ENCODE results near the gene S100A2. TPM values are rescaled to one million over a fixed set of nuclear protein-coding genes. Genes with fewer than 3 reads are reported as not detected.

Gene S100A2
- total RNA-seq, 1 donor from 2014 or later: 0.51 TPM

DNA sequence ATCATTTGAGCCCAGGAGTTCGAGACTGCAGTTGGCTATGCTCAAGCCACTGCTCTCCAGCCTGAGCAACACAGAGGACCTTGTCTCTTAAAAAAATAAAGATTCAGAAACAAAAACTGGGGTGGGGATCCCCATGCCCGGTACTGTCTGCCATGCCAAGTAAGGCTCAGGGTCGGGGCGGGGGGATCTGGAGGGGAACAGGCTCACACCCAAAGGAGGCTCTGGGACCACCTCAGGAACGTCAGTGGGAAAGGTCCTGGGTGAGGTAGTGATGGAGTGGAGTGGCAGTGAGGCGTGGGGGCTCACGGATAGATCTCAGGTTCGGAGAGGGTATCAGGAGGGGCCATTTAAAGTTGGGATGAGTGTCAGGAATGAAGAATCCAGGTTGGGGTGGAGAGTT is 19.3 kb downstream of the S100A2 start:
- Mint-ChIP-seq H3K27me3 (ENCODE audit: low read depth) (no peaks in the 10 kb centered on the region), H3K36me3 (no peaks in the 10 kb centered on the region), H3K4me1 (peaks cover 85% of the 10 kb centered on the region), H3K4me3 (no peak overlapping the region), H3K27ac (peak overlapping the region; percentile 99), H3K9me3 (no peaks in the 10 kb centered on the region)
- TF ChIP-seq, protein P1, sequence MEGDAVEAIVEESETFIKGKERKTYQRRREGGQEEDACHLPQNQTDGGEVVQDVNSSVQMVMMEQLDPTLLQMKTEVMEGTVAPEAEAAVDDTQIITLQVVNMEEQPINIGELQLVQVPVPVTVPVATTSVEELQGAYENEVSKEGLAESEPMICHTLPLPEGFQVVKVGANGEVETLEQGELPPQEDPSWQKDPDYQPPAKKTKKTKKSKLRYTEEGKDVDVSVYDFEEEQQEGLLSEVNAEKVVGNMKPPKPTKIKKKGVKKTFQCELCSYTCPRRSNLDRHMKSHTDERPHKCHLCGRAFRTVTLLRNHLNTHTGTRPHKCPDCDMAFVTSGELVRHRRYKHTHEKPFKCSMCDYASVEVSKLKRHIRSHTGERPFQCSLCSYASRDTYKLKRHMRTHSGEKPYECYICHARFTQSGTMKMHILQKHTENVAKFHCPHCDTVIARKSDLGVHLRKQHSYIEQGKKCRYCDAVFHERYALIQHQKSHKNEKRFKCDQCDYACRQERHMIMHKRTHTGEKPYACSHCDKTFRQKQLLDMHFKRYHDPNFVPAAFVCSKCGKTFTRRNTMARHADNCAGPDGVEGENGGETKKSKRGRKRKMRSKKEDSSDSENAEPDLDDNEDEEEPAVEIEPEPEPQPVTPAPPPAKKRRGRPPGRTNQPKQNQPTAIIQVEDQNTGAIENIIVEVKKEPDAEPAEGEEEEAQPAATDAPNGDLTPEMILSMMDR (IDR thresholded peaks at IDR 0.05; ENCODE audit: unreplicated experiment): no peak
- DNase-seq (ENCODE audit: low spot score in 2 of 2, unreplicated experiment in 2 of 2): no peak

DNA sequence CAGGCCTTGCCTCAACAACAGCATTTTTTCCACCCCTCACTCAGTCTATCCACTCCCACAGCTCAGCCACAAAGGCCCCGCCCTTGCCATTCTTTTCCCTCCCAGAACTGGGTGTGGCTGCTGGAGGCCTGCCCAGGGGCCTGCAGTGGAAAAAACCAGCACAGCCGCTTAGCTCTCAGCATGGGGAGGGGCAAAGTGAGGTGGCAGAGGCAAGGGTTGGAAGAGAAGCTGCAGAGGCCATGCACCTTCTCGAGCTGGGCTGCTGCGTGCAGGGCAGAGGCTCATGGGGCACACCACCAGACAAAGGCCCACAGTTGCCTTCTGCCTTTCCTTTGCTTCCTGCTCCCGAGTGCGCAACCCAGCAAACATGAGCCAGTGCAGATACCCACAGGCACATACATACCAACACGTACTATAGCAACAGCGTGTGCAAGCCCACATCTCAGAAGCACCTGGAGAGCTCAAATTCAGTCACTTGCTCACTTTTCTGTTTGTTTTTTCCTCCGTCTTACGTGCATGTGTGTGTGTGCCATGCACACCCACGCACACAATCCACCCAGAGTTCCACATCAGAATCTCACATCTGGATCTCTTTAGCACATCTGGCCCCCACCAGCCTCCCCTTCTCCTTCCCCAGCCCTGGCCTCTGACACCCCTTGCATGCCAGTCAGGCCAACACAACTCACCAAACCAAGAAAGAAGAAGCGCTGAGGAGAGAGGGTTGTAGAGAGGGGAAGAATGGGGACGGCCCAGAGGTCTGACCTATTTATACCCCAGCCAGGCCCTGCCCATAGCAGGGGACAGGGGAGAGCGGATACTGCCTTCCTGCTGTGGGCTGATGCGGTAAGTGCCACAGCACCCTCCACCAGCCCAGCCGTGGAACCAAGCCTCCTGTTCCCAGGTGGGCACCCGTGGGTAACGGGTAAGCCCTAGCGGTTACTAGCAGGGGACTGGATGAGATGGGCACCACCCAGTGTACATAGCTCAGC is 20.3 kb downstream of the S100A2 start, which contains the start of gene S100A4:
TSS of gene S100A4 (minus strand) at position 740 of the 989 bp plus-strand sequence. CDS start 1,012 bp downstream, outside the sequence.
- H3K9me3 Mint-ChIP-seq: no peaks in the 10 kb centered on the region
- TF ChIP-seq, protein P1 (IDR thresholded peaks at IDR 0.05; ENCODE audit: unreplicated experiment): no peak
- H3K36me3 Mint-ChIP-seq: no peaks in the 10 kb centered on the region
- H3K4me3 Mint-ChIP-seq: peak within 1 kb of the TSS; percentile 58
- H3K4me1 Mint-ChIP-seq: peaks cover 79% of the 10 kb centered on the region
- DNase-seq (ENCODE audit: low spot score in 2 of 2, unreplicated experiment in 2 of 2): peak; percentile 85 to 94
- no peaks in the 10 kb centered on the region for H3K27me3 Mint-ChIP-seq (ENCODE audit: low read depth)
- H3K27ac Mint-ChIP-seq: peak within 1 kb of the TSS; percentile 99

DNA sequence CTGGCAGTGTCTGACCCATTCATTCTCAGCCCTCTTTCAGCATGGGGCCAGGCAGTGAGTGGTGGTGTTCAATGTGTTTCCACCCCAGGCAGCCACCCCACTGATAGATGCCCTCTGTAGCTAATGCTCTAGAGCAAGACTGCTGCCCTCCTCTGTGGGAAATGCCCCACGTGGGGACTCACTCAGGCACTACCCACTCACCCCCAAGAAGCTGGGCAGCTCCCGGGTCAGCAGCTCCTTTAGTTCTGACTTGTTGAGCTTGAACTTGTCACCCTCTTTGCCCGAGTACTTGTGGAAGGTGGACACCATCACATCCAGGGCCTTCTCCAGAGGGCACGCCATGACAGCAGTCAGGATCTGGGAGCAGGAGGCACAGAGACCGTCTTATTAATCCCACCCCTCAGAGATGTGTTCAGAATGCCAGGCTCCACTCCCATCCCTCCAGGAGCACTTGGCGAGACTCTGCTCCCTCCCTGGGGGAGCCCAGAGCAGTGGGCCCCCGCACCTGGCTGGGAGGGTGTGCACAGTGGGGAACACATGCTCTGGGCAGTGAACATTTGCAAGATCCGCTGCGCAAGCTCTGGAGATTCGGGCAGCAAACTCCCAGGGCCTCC is 21.1 kb downstream of the S100A2 start:
- TF ChIP-seq, protein P1 (IDR thresholded peaks at IDR 0.05; ENCODE audit: unreplicated experiment): no peak
- Mint-ChIP-seq H3K36me3 (no peaks in the 10 kb centered on the region), H3K4me3 (peak overlapping the region; percentile 58), H3K27ac (peak overlapping the region; percentile 99), H3K27me3 (ENCODE audit: low read depth) (no peaks in the 10 kb centered on the region), H3K9me3 (no peaks in the 10 kb centered on the region), H3K4me1 (peaks cover 72% of the 10 kb centered on the region)
- no peak for DNase-seq (ENCODE audit: low spot score in 2 of 2, unreplicated experiment in 2 of 2)

DNA sequence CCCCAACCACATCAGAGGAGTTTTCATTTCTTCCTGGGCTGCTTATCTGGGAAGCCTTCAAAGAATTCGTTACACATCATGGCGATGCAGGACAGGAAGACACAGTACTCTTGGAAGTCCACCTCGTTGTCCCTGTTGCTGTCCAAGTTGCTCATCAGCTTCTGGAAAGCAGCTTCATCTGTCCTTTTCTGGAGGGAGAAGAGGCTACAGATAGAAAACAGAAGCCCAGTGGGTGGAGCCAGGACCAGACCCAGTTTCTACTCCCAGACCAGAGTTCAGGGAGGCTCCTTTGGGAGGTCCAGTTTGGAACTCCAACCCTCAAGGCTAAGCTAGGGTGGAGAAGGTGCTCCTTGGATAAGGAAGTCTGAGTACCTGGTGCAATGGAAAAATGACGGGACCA is 21.9 kb downstream of the S100A2 start:
- TF ChIP-seq, protein P1 (IDR thresholded peaks at IDR 0.05; ENCODE audit: unreplicated experiment): no peak
- Mint-ChIP-seq H3K4me3 (peak overlapping the region; percentile 8), H3K4me1 (peaks cover 65% of the 10 kb centered on the region), H3K27ac (peak overlapping the region; percentile 99), H3K9me3 (no peaks in the 10 kb centered on the region), H3K36me3 (no peaks in the 10 kb centered on the region), H3K27me3 (ENCODE audit: low read depth) (no peaks in the 10 kb centered on the region)
- no peak for DNase-seq (ENCODE audit: low spot score in 2 of 2, unreplicated experiment in 2 of 2)

DNA sequence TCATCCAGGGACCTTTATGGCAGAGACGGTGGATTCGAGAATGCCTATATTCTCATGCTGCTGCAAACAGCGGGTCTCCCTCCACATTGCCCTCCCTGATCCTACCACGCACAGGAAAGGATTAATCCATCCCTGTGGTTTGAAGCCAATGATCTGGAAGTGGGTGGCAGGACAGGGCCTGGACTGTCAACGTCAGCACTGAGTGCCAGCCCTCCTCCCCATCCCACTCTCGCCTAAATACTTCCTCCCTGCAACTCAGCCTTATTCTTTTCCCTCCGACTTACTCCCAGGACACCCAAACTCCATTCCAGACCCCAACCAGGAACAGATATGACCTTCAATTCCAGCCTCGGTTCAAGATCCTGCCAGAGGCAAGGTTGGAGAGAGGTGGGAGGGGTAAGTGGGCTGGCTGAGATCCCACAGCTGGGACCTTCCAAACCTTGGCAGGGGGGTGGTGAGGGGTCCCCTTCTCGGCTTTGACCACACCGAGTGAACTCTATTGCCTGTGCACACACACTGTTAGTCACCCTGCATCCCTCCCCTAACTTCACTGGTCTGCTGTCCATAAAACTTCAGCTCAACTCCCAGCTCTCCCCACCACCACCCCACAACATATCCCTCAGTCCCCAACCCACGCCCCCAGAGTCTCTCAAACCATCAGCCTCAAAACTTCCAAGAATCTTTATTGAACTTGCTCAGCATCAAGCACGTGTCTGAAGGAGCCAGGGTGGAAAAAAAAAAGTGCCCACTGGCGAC is 22.5 kb downstream of the S100A2 start:
- DNase-seq (ENCODE audit: low spot score in 2 of 2, unreplicated experiment in 2 of 2): no peak
- Mint-ChIP-seq H3K27me3 (ENCODE audit: low read depth) (no peaks in the 10 kb centered on the region), H3K4me3 (peak overlapping the region; percentile 8), H3K36me3 (no peaks in the 10 kb centered on the region), H3K9me3 (no peaks in the 10 kb centered on the region), H3K27ac (peak overlapping the region; percentile 5), H3K4me1 (peaks cover 64% of the 10 kb centered on the region)
- TF ChIP-seq, protein P1 (IDR thresholded peaks at IDR 0.05; ENCODE audit: unreplicated experiment): no peak
